ENCODE results near the gene SND1. TPM values are rescaled to one million over a fixed set of nuclear protein-coding genes. Genes with fewer than 3 reads are reported as not detected.

The SND1 gene
- total and polyA plus RNA-seq, 2 of the 4 experiments (the other 2 are of a cell fraction), result 154 to 294 TPM

- H3K4me1 ChIP-seq (ENCODE audit: control insufficient read depth, insufficient read depth, low read length), result 0 out of 2 replicates have a peak, but pooled peaks cover 2% of the 10 kb centered on the region
- H3K23ac ChIP-seq (ENCODE audit: low read depth, low read length), result no peak overlapping the region
- no peak overlapping the region for H3K18ac ChIP-seq (ENCODE audit: low read depth, low read length)
- peaks cover 9% of the 10 kb centered on the region for H3K36me3 ChIP-seq (ENCODE audit: control insufficient read depth, insufficient read depth, low read length)
- CTCF ChIA-PET, result no interaction called here
- no peaks in the 10 kb centered on the region for H3K9me3 ChIP-seq (ENCODE audit: control insufficient read depth, insufficient read depth, low read length)
- H3K79me1 ChIP-seq (ENCODE audit: low read depth in 1 of 2, low read length in 2 of 2), result peaks cover 26 to 48% of the 10 kb centered on the region in 2 experiments
- no CpG with 5 or more reads among the region's 4 CpGs for WGBS, 2 experiments (ENCODE audit: extremely low coverage in 2 of 2, insufficient read length in 1 of 2)
- H3K4ac ChIP-seq (ENCODE audit: low read depth, low read length), result no peak overlapping the region
- H2BK5ac ChIP-seq (ENCODE audit: low read depth, low read length, poor library complexity, severe bottlenecking), result no peak overlapping the region
- no peak overlapping the region for H2AK5ac ChIP-seq (ENCODE audit: low read depth, low read length)
- POLR2A ChIA-PET (ENCODE audit: unreplicated experiment), result no interaction called here
- H4K91ac ChIP-seq (ENCODE audit: insufficient read depth, low read depth, low read length), result no peak overlapping the region
- dilution Hi-C loops (cut with HindIII; ENCODE audit: low sequenced_read_pairs, unreplicated experiment), result no loop called here
- DNase-seq (no peak), ATAC-seq (ENCODE audit: low read depth) (no peak)
- H3K9ac ChIP-seq (ENCODE audit: low read depth, low read length), result no peak overlapping the region
- H2BK120ac ChIP-seq (ENCODE audit: low read depth, low read length), result no peak overlapping the region
- H3K4me2 ChIP-seq (ENCODE audit: low read depth, low read length), result no peak overlapping the region
- no peak overlapping the region for H2BK20ac ChIP-seq (ENCODE audit: low read depth, low read length)
- BruUV-seq (replicated peaks), result no TSS peak
- no peak overlapping the region for H4K5ac ChIP-seq (ENCODE audit: low read depth, low read length)
- H2BK15ac ChIP-seq (ENCODE audit: low read depth, low read length), result no peak overlapping the region
- no peaks in the 10 kb centered on the region for H3K27me3 ChIP-seq (ENCODE audit: control insufficient read depth, insufficient read depth, low read length)
- H3K14ac ChIP-seq (replicated peaks; ENCODE audit: low read depth, low read length), result no peak overlapping the region
- H4K8ac ChIP-seq (ENCODE audit: low read depth in 2 of 2, low read length in 2 of 2), result no peak overlapping the region
- intact Hi-C loops (cut with micrococcal nuclease), result loop anchor here (10.0 kb wide), 1 partner anchor 455 kb away; the partner anchor contains the start of genes ARF5 and GCC1
- H3K4me3 ChIP-seq (ENCODE audit: insufficient read depth, low read depth, low read length), result no peak overlapping the region
- H4K20me1 ChIP-seq (ENCODE audit: insufficient read depth, low read length), result peaks cover 40% of the 10 kb centered on the region
- in situ Hi-C loops (cut with MboI; ENCODE audit: low sequenced_read_pairs), result no loop called here
- no peak overlapping the region for H3K56ac ChIP-seq (ENCODE audit: extremely low read depth, insufficient read depth, low read length)
- peaks cover 17% of the 10 kb centered on the region; the same call in 1 of the 2 replicates for H3K9me1 ChIP-seq (ENCODE audit: insufficient read depth, low read length)
- H2AK9ac ChIP-seq (replicated peaks; ENCODE audit: low read depth, low read length, poor library complexity), result no peak overlapping the region
- TF ChIP-seq RFX5 (IDR thresholded peaks at IDR 0.05; ENCODE audit: low read depth, low read length) (no peak), CHD1 (IDR thresholded peaks at IDR 0.05; ENCODE audit: low read depth, low read length) (no peak)
- H2AFZ ChIP-seq (replicated peaks; ENCODE audit: low read length, poor library complexity), result no peak overlapping the region
- no peak overlapping the region for H3K27ac ChIP-seq (ENCODE audit: insufficient read depth, low read length)
These were observed 387.6 kb downstream of the SND1 start for GRCh38 chr7:128039544-128039953.
